GM18858 (cell line): ENCODE results near the gene CPSF4L.
"Not testable (repeated sequence)": the region's sequence is repeated elsewhere in the genome, so short reads cannot be mapped to it uniquely, and the experiment has no call there.

Experiments
- ATAC-seq: cut with Tn5 transposase; IDR thresholded peaks from one replicate; pipeline ENCODE4 v1.9.1; 2021; ENCODE audit not compliant: unreplicated experiment

CPSF4L gene

DNA sequence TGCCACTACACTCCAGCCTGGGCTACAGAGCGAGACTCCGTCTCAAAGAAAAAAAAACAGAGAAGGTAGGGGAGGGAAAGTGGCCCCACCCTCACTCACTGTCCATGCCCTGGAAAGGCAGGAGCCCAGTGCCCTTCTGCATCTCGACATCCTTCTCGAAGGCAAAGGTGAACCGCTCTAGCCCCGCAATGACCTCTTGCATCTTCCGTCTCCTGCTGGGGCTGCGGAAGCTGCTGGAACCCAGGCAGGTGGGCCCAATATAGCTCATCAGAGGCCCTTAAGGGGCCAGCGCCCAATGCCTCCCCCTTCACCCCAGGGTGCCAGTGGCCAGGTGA, at the start of gene CPSF4L:
CPSF4L (minus strand) TSS at position 264 of the 335 bp plus-strand sequence; CDS start at position 202, 62 bp downstream.
- no peak for ATAC-seq

- peak; percentile 2 for ATAC-seq
These were observed 49.7 kb upstream of the CPSF4L start for GRCh38 chr17:73311428-73311780.

GRCh38 chr17:73309727-73310596, 48.3 kb upstream of the CPSF4L start:
- ATAC-seq = no peak

GRCh38 chr17:73308959-73309358, 47.3 kb upstream of the CPSF4L start:
- not testable (repeated sequence) for ATAC-seq

DNA sequence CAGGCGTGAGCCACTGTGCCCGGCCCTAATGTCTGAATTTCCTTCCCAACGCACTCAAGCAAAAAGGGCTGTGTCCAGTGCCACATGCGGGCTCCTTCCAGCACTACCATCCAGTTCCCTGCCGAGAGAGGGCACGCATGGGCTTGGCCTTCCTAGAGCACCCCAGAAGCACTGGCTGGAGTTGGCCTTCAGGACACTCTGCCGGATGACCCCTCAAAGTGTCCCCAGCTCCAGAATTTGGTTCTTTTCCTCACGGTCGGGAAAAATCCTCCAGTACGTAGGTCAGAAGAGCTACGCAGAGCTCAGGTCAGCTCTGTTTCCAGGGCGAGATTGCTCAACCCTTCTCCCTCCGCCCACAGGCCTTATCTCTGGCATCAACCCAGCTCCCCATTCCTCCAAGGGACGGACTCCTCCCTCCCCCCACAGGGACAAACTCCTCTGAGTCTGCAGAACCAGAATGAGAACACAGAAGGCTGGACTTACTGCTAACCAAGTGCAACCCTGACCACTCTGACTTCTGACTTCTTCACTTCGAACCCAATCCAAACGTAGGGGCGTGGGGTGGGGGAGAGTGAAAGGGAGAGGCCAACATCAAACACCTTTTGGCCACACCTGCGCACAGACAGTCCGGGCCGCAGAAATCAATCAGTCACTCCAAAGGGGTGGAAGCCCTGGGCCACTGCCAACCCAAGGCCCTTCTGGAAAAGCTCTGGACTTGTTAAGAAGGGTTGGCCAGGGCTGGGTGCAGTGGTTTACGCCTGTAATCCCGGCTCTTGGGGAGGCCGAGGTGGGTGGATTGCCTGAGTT, 46.5 kb upstream of the CPSF4L start:
- ATAC-seq = no peak

DNA sequence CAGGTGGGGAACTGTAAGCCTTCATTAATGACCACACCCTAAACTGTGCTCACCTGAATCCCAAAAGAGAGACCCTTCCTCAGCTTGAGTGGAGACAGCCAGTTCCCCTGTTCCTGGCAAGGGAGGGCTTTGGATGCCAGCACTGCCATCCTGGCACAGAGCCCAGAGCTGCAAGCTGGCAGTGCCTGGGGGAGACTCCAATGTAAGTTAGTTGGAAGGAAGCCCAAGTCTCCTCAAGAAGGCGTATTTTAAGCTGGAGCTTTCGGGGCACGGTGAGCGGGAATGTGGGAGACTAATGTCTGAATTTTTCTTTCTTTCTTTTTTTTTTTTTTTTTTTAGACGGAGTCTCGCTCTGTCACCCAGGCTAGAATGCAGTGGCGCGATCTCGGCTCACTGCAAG, 45.5 kb upstream of the CPSF4L start:
- ATAC-seq = no peak

- ATAC-seq = no peak
These were observed 44.5 kb upstream of the CPSF4L start for GRCh38 chr17:73305845-73306836.

DNA sequence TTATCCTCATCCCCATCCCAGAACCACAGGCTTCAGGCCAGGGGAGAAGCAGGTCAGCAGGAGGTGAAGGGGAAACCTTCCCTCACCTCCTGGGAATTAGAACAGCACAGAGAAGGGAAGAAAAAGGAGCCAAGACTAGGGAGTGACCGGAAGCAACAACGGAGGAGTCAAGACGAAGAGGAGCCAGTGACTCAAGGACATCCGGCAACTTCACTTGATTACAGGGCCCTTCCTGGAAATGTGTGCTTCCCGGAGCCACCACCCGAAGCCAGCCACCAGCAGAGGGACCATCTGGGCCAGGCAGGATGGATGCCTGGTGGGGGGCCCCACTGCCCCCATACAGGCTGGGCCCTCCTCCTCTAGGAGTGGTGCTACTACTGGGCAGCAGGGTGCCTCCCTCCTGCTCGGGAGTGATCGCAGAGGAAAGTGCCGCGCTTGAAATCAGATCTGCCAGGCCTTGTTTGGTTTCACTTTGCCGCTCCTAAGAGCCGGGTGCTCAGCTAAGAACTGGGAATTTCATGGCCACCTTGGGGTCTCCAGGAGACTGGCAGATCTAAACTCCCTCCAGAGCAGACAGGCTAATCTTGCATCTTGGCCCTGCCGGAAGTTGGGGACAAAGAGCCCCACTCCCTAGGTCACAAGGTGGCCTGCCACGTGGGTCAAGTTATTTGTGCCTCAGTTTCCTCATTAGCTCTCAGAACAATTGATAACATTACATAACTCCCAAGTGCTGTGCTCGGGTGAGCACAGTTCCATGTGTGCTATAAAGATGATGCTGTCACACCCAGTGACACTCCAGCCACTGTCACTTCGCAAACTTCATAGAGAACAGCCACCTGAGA, 43.5 kb upstream of the CPSF4L start:
- no peak for ATAC-seq

- no peak for ATAC-seq
These were observed 42.8 kb upstream of the CPSF4L start for GRCh38 chr17:73304438-73304837.

DNA sequence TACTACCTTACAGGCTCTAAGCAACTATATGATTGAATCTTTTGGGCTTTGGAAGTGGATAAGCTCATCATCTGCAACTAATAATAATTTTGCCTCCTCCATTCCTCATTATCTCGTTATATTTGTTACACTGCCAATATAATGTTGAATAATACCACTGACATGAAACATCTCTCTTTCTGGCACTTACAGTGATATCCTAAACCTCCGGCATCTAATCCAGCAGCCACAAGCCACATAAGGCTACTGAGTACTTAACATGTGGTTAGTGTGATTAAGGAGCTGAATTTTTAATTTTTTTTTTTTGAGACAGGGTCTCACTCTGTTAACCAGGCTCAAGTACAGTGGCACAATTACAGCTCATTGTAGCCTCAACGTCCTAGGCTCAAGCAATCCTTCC, 40.5 kb upstream of the CPSF4L start:
- ATAC-seq = no peak

GRCh38 chr17:73301369-73301768, 39.7 kb upstream of the CPSF4L start:
- ATAC-seq = no peak

GRCh38 chr17:73300392-73300791, 38.7 kb upstream of the CPSF4L start:
- no peak for ATAC-seq

DNA sequence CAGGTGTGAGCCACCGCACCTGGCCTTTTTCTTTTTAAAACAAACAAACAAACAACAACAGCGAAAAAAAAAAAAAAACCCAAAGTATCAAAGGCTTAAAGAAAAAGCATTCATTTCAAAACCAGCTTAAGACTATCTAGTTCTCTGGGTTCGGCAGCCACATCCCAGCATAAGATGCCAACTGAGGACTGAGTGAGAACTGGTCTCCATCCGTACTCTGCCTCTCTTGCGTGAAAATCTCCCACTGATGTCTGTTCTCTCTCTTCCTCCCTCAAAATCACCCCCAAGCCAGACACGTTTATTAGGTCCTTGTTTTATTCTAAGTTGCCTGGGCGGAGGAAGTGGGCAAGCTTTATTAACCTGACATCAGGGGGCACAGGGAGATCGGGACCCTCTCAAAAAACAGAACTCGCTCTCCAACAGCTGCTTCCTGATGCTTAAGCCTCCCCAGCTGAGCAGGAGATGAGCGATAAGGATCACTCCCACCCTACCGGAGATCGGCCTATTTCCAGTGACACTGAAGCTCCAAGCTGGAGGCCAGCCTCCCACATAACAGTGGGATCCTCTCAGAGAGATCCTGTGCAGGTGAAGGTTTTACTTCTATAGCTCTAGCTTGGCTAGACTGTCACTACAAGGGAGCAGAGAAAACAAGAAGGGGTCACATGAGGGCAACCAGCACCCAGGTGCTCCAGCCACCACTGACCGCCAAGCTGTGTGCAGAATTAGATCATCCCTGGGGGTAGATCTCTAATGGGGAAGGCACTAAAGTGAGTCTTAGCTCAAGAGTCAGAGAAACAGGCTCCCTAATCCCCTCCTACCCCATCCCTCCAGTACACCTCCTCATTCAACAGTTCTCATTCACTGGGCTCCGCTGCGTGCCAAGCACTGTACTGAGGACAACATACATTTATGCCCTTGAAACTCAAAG, 36.5 kb upstream of the CPSF4L start:
- peak; percentile 57 for ATAC-seq

GRCh38 chr17:73293480-73293911, 31.8 kb upstream of the CPSF4L start:
- no peak for ATAC-seq

GRCh38 chr17:73293031-73293430, 31.4 kb upstream of the CPSF4L start:
- ATAC-seq = no peak

DNA sequence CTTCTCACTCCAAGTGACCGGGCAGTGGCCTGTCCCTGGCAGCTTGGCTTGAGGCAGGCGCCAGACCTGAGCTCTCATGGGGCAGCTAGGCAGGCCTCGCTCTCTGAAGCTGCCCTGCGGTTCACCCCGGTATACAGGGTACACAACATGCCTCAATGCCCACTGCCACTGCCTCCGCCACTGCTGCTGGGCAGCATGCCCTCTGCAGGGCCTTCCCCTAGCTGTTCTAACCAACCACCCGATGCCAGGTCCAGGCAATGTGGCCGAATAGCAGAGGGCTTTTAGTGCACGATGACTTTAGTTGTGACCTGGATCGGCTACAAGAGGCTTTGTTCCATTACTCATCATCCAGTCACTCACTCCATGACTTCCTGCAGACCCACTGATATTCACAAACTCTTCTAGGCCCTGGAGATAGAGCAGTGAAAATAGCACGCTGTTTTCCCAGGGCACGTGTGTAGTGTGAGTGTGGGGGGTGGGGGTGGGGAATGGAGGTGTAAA, 30.4 kb upstream of the CPSF4L start:
- no peak for ATAC-seq

DNA sequence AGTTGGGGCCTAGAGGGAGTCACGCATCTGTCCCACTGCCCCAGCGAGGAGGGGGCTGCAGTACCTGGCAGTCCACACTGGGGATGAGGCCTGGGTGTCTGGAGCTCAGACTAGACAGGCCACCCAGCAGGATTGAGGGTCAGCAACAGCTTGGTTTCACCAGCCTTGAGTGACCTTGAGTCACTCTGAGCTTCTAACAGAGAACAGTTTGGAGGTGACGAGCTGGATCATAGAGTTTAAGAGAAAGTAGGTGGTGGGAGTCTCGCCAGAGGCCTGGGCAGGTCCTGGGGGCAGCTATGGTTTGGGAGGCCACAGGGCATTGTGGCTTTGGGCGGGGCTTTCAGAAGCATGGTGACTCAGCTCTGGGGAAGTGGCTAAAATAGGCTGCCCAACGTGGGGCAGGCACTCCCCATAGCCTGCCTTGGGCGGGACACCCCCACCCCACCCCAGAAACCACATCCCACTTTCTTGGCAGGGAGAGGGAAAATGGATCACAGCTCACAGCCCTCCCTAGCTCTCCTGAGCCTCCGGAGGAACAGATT, 29.7 kb upstream of the CPSF4L start:
- peak; percentile 85 for ATAC-seq

- no peak for ATAC-seq
These were observed 28.9 kb upstream of the CPSF4L start for GRCh38 chr17:73290399-73291259.
